ENCODE measurements around the gene LACTBL1.

Gene LACTBL1

DNA sequence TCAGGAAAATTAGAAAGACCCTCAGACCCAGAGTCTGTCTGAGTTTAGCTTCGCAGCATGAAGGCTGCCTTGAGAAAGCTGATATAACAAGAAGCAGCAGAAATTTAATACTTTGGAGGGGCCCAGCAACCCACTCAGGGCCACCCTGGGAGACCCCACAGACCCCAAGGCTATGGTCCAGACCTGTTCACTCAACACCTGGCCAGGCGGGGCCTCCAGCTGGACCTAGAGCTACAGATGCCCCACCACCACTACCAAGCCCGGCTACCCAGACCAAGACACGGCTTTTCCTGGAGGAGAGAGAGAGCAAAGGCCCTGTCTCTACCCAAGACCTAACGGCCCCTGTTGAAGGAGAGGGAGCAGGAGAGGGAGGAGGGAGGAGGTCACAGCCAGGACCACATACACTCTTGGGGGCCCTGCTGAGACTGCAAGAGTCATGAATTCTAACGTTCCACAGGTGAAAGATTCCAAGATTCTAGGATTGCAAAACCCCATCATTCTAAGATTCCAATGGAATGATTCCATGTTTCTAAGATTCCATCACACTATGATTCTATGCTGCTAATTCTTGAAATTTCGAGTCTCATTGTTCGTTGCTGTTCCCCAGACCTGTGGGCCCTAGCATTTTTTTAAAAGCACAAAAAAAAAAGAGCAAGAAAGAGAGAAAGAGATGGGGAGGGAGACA is 53.2 kb downstream of the LACTBL1 start:
- in situ Hi-C loops (cut with HindIII; ENCODE audit: low pct_unique_long_range_greater_than_20kb, low sequenced_read_pairs): no loop called here
- no peak for TF ChIP-seq JUND (IDR thresholded peaks at IDR 0.05; ENCODE audit: low read depth)
- DNase-seq (ENCODE audit: low read depth in 1 of 2, low spot score in 1 of 2): no peak

DNA sequence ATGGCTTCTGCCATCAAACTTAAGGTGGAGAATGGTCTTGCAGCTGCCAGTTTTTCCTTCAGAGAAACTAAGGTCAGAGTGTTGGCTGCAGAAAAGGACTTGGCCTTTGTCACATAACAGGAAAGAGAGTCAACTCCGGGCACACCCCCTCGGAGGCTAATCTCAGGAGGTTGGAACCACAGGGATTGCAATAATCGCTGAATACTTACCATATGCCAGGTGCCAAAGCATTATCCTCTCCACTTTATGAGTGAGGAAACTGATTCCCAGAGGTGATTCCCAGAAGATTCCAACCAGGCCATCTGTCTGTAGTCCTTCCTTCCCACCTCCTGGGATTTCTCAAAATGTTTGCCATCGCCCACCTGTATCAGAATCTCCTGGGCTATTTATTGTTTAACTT is 54.0 kb downstream of the LACTBL1 start:
- no peak for TF ChIP-seq JUND (IDR thresholded peaks at IDR 0.05; ENCODE audit: low read depth)
- in situ Hi-C loops (cut with HindIII; ENCODE audit: low pct_unique_long_range_greater_than_20kb, low sequenced_read_pairs): no loop called here
- no peak for DNase-seq (ENCODE audit: low read depth in 1 of 2, low spot score in 1 of 2)

DNA sequence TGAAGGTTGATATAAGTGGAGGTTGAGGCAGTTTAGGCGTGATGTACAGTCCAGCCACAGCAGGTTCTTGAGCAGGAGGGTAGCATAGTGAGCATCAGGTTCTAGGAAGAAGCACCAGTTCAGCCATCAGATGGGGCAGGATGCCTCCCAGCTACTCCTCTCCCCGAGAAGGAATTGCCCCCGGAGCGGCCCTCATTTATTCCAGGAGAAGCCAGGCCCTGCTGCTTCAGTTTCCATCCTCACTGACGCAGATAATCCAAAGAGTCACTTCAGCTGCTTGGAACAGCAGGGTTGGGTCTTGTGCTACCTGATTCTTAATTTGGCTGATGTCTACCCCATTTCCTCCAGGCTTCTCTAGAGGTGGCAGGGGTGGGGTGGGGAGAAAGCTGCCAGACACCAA is 54.7 kb downstream of the LACTBL1 start:
- TF ChIP-seq JUND (IDR thresholded peaks at IDR 0.05; ENCODE audit: low read depth): no peak
- in situ Hi-C loops (cut with HindIII; ENCODE audit: low pct_unique_long_range_greater_than_20kb, low sequenced_read_pairs): no loop called here
- DNase-seq (ENCODE audit: low read depth in 1 of 2, low spot score in 1 of 2): no peak

DNA sequence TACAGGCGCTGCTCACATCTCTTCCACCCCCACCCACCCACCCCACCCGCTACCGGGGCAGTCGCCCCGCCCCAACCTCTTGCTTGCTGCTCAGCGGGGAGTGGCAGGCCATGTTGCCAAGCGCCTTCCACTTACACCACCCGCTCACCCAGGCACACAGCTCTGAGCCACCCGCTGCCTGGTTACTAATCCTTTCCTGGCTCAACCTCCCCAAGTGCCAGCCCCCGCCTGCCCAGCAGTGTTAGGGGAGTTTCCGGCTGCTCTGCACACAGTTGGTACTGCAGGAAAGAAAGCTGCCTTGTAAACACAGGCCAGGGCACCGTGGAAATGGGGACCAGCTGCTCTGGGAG is 56.2 kb downstream of the LACTBL1 start:
- no peak for DNase-seq (ENCODE audit: low read depth in 1 of 2, low spot score in 1 of 2)

DNA sequence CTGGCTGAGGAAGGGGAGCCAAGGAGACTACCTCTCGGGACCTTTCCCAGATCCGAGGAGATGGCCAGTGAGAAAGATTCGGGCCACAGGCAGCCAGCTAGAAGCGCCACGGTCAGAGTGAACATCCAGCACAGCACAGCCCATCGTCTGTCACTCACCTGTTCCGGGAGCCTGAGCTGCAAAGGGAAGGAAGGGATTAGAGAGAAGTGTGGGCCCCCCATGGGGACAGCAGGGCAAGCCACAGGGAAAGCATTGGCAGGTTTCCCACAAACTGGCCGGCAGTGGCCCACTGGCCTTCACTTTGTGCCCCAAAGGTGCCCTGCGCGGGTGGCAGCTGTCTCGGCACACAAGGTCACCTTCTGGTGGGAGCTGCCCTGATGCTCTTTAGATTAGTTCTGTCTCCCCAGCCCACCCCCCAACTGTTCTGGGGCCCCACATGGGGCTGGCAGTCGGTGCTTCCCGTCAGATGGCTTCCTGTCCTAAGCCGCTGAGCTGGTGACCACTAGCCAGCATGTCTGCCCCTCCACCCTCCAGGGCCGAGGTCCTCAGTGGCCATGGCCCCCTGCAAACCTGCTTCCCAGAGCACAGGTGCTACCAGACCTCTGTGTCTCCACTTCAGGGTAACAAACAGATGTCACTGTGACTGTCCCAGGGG is 56.7 kb downstream of the LACTBL1 start:
- no peak for DNase-seq (ENCODE audit: low read depth in 1 of 2, low spot score in 1 of 2)
- TF ChIP-seq JUND (IDR thresholded peaks at IDR 0.05; ENCODE audit: low read depth): no peak
- in situ Hi-C loops (cut with HindIII; ENCODE audit: low pct_unique_long_range_greater_than_20kb, low sequenced_read_pairs): no loop called here

More for the DNA sequence above, 56.2 kb downstream of the LACTBL1 start:
- no peak for TF ChIP-seq JUND (IDR thresholded peaks at IDR 0.05; ENCODE audit: low read depth)
- in situ Hi-C loops (cut with HindIII; ENCODE audit: low pct_unique_long_range_greater_than_20kb, low sequenced_read_pairs): no loop called here

DNA sequence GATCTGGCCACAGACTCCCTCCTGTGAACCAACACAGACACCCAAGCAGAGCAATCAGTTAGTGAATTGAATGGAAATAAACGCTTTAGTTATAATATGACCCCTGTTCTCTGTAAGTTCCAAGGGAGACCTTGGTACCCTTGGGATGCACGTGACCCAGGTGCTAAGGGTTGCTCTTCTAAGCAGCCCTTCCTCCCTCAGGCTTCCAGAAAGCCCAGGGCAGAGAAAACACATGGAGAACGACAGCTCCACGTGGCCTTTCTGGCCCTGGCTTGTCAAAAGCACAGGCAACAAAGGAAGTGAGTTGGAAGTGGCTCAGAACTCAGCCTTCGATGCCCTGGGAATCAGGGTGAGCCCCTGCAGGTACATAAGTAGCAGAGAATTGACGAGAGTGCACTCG is 57.4 kb downstream of the LACTBL1 start:
- TF ChIP-seq JUND (IDR thresholded peaks at IDR 0.05; ENCODE audit: low read depth): no peak
- no peak for DNase-seq (ENCODE audit: low read depth in 1 of 2, low spot score in 1 of 2)
- in situ Hi-C loops (cut with HindIII; ENCODE audit: low pct_unique_long_range_greater_than_20kb, low sequenced_read_pairs): no loop called here

DNA sequence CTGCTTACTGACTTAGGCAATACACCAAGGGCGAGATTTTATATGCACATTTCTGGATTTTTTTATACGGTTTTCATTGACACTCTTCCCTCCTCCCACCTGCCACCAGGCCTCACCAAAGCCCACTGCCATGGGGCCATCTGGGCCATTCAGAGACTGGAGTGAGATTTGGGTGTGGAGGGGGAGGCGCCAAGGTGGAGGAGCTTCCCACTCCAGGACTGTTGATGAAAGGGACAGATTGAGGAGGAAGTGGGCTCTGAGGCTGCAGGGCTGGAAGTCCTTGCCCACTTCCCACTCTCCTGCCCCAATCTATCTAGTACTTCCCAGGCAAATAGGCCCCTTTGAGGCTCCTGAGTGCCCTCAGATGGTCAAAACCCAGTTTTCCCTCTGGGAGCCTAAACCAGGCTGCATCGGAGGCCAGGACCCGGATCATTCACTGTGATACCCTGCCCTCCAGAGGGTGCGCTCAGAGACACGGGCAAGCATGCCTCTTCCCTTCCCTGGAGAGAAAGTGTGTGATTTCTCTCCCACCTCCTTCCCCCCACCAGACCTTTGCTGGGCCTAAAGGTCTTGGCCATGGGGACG is 57.9 kb downstream of the LACTBL1 start:
- in situ Hi-C loops (cut with HindIII; ENCODE audit: low pct_unique_long_range_greater_than_20kb, low sequenced_read_pairs): no loop called here
- TF ChIP-seq JUND (IDR thresholded peaks at IDR 0.05; ENCODE audit: low read depth): no peak
- DNase-seq (ENCODE audit: low read depth in 1 of 2, low spot score in 1 of 2): no peak

DNA sequence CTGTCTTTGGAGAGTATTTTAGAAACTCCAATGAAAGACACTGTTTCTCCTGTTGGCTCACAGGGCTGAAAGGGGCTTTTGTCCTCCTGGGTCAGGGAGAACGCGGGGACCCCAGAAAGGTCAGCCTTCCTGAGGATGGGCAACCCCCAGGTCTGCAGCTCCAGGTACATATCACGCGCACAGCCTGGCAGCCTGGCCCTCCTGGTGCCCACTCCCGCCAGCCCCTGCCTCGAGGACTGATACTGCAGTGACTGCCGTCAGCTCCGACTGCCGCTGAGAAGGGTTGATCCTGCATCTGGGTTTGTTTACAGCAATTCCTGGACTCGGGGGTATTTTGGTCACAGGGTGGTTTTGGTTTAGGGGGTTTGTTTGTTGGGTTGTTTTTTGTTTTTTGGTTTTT is 58.5 kb downstream of the LACTBL1 start:
- in situ Hi-C loops (cut with HindIII; ENCODE audit: low pct_unique_long_range_greater_than_20kb, low sequenced_read_pairs): no loop called here
- no peak for DNase-seq (ENCODE audit: low read depth in 1 of 2, low spot score in 1 of 2)
- no peak for TF ChIP-seq JUND (IDR thresholded peaks at IDR 0.05; ENCODE audit: low read depth)

DNA sequence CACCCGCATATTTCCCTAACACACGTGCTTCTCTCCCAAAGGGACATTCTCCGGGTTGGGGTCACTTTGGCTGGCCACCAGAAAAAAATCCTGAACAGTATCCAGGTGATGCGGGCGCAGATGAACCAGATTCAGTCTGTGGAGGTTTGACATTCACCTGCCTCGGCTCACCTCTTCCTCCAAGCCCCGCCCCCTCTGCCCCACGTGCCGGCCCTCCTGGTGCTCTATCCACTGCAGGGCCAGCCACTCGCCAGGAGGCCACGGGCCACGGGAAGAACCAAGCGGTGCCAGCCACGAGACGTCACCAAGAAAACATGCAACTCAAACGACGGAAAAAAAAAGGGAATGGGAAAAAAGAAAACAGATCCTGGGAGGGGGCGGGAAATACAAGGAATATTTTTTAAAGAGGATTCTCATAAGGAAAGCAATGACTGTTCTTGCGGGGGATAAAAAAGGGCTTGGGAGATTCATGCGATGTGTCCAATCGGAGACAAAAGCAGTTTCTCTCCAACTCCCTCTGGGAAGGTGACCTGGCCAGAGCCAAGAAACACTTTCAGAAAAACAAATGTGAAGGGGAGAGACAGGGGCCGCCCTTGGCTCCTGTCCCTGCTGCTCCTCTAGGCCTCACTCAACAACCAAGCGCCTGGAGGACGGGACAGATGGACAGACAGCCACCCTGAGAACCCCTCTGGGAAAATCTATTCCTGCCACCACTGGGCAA is 59.1 kb downstream of the LACTBL1 start:
- TF ChIP-seq JUND (IDR thresholded peaks at IDR 0.05; ENCODE audit: low read depth): no peak
- in situ Hi-C loops (cut with HindIII; ENCODE audit: low pct_unique_long_range_greater_than_20kb, low sequenced_read_pairs): no loop called here
- DNase-seq (ENCODE audit: low read depth in 1 of 2, low spot score in 1 of 2): no peak

DNA sequence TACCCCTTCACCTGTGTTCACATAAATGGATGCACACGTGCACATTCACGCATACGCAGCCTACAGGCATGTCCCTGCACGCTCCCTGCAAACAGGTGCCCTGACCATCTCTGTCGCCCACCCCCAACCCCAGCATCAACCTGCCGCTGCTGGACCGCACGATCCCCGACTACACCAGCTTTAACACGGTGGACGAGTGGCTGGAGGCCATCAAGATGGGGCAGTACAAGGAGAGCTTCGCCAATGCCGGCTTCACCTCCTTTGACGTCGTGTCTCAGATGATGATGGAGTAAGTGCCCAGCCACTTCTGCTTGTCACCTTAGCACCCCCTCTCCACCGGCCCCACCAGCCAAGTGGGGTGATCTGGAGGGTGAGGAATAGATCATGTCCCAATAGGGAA is 60.4 kb downstream of the LACTBL1 start:
- no peak for DNase-seq (ENCODE audit: low read depth in 1 of 2, low spot score in 1 of 2)
- in situ Hi-C loops (cut with HindIII; ENCODE audit: low pct_unique_long_range_greater_than_20kb, low sequenced_read_pairs): no loop called here

DNA sequence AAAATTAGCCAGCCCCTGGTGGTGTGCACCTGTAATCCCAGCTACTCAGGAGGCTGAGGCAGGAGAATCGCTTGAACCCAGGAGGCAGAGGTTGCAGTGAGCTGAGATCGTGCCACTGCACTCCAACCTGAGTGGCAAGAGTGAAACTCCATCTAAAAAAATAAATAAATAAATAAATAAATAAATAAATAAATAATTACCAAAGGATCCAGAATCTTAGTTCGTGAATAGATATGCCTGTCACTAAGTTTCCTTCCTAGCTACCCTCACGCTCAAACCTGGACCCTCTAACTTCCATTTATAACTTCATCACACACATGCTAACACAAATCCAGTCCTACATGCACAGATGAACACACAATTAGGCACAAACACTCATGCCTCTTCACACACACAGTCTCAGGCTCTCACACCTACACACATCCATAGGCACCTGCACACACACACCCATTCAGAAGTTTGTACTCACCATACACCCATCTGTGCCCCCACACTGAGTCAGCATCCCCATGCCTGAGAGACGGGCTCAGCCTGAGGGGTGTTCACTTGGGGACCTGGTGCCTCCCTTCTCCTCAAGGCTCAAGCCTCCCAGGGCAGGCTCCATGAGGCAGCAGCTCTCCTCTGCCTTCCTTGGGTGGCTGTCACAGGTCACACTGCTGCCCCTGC is 61.5 kb downstream of the LACTBL1 start:
- TF ChIP-seq JUND (IDR thresholded peaks at IDR 0.05; ENCODE audit: low read depth): no peak
- in situ Hi-C loops (cut with HindIII; ENCODE audit: low pct_unique_long_range_greater_than_20kb, low sequenced_read_pairs): no loop called here
- DNase-seq (ENCODE audit: low read depth in 1 of 2, low spot score in 1 of 2): no peak

More for the DNA sequence above, 60.4 kb downstream of the LACTBL1 start:
- TF ChIP-seq JUND (IDR thresholded peaks at IDR 0.05; ENCODE audit: low read depth): no peak

DNA sequence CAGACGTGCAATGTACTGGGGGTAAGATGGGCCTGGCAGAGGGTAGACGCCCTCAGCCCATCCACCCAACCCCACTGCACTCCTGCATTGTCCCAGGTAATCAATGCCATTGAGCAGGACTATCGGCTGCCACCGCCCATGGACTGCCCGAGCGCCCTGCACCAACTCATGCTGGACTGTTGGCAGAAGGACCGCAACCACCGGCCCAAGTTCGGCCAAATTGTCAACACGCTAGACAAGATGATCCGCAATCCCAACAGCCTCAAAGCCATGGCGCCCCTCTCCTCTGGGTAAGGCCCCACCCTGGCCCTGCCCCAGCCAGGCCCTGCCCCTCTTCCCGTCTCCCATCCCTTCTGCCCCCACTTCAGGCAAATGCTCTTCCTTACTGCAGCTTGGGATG is 62.4 kb downstream of the LACTBL1 start:
- in situ Hi-C loops (cut with HindIII; ENCODE audit: low pct_unique_long_range_greater_than_20kb, low sequenced_read_pairs): no loop called here
- DNase-seq (ENCODE audit: low read depth in 1 of 2, low spot score in 1 of 2): no peak
- TF ChIP-seq JUND (IDR thresholded peaks at IDR 0.05; ENCODE audit: low read depth): no peak

Measured in T47D (cell line).